GM13977 (cell line): ENCODE measurements around the gene TMEM266.

Experiments
- DNase-seq: peaks from one replicate; pipeline ENCODE4 v3.0.0; 2012; ENCODE audit warnings: low spot score
- in situ Hi-C: fragments of 300-500 bp; cut with MboI; formaldehyde crosslinking; loops from one replicate; pipeline ENCODE4 v1.12.0; 2022; ENCODE audit warnings: low sequenced_read_pairs, low pct_unique_long_range_greater_than_20kb, mixed read lengths, inconsistent platforms; ENCODE audit not compliant: unreplicated experiment
- TF ChIP-seq, protein P1 (sequence below): IDR thresholded peaks from 2 replicates; pipeline ENCODE4 v1.5.1; 2012; ENCODE audit warnings: mild to moderate bottlenecking, control low read depth; ENCODE audit not compliant: insufficient read depth; ENCODE audit errors: extremely low read depth, missing control alignments

Gene TMEM266

GRCh38 chr15:76175442-76175841, 115.7 kb downstream of the TMEM266 start:
- TF ChIP-seq, protein P1, sequence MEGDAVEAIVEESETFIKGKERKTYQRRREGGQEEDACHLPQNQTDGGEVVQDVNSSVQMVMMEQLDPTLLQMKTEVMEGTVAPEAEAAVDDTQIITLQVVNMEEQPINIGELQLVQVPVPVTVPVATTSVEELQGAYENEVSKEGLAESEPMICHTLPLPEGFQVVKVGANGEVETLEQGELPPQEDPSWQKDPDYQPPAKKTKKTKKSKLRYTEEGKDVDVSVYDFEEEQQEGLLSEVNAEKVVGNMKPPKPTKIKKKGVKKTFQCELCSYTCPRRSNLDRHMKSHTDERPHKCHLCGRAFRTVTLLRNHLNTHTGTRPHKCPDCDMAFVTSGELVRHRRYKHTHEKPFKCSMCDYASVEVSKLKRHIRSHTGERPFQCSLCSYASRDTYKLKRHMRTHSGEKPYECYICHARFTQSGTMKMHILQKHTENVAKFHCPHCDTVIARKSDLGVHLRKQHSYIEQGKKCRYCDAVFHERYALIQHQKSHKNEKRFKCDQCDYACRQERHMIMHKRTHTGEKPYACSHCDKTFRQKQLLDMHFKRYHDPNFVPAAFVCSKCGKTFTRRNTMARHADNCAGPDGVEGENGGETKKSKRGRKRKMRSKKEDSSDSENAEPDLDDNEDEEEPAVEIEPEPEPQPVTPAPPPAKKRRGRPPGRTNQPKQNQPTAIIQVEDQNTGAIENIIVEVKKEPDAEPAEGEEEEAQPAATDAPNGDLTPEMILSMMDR = no peak
- no peak for DNase-seq
- in situ Hi-C loops = no loop called here

DNA sequence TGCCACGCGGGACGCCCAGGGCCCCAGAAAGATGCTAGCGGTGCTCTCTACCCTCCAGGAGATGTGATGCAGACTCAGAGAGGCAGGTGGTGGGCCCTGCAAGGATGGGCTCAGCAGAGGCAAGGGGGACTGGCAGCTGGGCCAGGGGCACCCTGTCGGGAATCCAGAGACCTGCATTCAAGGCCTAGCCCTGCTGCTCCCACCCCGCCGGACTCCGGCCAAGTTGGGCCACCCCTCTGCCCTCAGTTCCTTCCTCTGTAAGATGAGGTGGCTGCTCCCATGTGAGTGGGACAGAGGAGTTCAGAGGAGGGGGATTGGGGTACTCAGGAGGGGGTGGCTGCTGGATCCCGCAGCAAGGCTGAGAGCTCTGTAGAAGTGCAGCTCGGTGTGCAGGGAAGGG, 116.3 kb downstream of the TMEM266 start:
- TF ChIP-seq, protein P1 = no peak
- no peak for DNase-seq
- in situ Hi-C loops = no loop called here

- TF ChIP-seq, protein P1 = no peak
- in situ Hi-C loops = no loop called here
- no peak for DNase-seq
Observed at GRCh38 chr15:76176487-76177085, 116.8 kb downstream of the TMEM266 start.

DNA sequence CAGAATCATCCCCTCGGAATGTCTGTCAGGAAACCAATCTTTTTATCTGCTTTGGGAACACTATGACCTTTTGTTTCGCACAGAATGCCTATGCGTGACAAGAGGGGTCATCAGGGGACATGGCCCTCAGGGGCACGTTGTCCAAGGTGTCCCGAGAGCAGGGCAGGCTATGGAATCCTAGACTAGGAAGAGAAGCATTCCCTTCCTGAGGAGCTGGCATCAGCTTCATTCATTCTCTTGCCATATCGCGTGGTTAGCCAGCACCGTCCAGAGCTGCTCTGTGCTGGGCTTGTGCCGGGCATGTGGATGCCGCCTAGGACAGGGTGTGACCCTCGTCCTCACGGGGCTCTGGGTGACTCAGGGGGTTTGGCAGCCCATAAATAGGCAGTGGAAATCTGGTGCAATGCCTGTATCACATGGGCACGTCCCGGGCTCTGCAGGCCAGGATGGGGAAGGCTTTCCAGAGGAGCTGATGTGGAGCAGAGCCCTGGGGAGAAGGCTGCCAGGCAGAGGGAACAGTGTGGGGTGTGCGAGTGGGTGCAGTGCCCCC, 117.8 kb downstream of the TMEM266 start:
- DNase-seq = no peak
- TF ChIP-seq, protein P1 = no peak
- in situ Hi-C loops = no loop called here

DNA sequence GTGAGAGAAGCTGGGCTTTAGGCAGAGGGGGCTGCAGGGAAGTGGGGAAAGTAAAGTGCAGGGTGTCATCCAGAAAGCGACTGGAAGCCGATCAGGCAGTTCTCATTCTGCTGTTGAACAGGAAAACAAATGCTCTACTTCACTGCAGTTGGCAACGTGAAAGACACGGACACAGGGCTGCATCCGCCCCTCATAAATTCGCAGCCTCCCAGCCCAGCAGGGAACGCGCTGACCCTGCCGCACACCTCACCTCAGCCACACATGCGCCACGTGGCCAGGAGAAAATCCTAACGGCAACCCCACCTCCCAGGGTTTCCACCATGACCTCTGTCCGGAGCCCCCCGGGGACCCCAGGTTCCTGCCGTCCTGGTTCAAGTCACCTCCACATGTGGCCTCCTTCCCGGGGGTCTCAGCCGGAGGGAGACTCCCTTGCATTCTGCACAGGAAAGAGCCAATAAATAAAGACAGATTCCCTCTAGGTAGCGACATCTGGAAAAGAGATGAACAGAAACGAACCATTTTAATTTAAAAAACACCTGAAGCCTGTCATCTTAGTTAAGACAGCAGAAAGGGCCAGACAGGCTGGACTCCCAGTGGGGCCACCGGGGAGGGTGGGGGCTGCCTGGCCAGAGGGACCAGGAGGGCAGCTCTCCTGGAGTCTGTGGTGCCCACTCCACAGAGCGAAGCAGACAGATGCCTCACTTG, 118.7 kb downstream of the TMEM266 start:
- in situ Hi-C loops = no loop called here
- no peak for DNase-seq
- TF ChIP-seq, protein P1 = no peak

GRCh38 chr15:76179023-76179422, 119.2 kb downstream of the TMEM266 start:
- DNase-seq = no peak
- in situ Hi-C loops = no loop called here
- TF ChIP-seq, protein P1 = no peak
